COLO668 (cell line): ENCODE data around the gene OR2T27.
A peak's percentile ranks its signal among the peaks of the same experiment; 100 is the strongest.
"Not testable (repeated sequence)": the region's sequence is repeated elsewhere in the genome, so short reads cannot be mapped to it uniquely, and the experiment has no call there.

ENCODE experiments used
- DNase-seq: peaks from one replicate; lab custom pipeline; 2025; ENCODE audit not compliant: unreplicated experiment; lab: John Stamatoyannopoulos, UW

OR2T27 gene

DNA sequence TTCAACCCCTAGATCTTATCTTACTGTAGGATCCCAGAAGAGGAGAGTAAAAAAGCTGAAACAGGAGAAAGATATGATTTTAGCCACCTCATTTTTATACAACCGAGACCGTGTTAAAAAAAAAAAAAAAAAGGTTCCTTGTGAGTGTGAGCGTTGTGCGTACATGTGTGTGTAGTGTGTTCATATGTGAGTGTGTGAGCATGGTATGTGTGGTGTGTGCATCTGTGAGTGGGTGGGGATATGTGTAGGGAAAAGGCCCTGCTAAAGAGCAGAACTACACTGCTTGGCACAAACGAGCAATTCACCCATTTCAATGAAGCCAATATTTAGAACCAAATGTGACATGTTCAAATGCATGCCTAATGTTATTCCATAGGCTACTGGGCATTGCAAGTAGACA lies 13.7 kb downstream of the OR2T27 start:
- not testable (repeated sequence) for DNase-seq

DNA sequence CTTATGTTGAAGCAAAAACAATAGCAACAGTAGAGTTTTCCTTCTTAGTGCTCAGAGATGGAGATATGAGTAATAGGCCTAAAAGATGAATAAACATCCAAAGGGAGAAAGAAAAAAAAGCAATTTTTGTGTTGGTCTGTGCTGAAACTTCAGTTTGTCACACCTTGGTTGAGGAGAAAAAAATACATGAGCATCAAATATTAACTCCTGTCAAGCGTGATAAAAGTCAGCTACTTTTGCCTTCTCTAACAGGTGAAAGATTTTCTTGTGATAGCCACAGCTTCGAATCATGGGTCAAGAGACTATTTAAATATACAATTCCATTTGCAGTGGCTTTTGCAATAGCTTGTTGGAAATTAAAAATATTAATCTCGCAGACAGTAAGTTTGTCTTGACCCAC lies 14.4 kb downstream of the OR2T27 start:
- DNase-seq, result not testable (repeated sequence)

DNA sequence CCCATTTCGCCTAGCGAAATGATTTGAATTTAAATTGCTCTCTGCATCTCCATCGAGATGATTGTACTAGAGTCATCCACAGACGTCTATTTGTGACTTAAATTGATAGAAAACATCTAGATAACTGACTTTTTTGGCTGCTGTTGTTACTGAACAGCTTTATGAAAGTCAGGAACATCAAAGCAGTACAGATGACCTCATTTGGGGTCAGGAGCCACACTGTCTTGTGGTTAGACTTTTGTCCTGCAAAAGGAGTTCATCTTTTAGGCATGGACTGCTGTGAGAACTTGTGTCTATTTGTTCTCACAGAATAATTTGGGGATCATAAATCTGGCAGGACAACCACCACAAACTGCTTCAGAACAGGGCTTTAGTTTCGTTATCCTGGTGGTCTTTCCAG lies 15.7 kb downstream of the OR2T27 start:
- DNase-seq, result not testable (repeated sequence)

DNA sequence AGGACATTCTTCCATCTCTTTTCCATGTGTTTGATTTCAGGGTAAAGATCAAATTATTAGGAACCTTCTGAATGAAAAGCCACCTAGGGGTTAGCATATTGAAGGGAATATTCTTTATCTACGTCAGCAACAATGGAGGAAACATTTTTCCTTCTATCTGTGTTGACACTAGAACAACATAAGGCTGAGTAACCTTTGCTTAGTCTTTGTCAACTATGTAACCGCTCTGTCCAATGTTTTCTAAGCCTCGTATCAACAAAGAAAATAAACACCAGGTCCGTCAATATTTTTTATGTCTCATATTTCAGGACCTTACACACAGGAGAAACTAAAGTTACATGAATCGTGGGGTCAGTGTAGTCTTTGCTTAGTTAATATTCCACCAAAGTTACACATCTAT lies 18.7 kb downstream of the OR2T27 start:
- not testable (repeated sequence) for DNase-seq

DNA sequence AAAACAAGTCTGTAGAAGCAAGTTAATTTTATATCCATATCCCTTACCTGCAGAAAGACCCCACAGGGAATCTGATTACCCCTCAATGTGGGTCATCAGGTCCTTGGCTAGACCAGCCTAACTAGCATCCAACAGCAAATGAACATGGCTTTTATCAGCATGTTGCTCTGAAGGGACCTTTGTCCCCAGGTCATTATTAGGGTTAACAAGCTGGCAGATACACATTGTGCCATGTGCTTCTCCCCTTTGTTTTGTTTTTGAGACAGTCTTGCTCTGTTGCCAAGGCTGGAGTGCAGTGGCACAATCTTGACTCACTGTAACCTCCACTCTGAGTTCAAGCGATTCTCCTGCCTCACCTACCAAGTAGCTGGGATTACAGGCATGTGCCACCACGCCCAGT lies 20.3 kb downstream of the OR2T27 start, which contains the start of gene OR2T11:
TSS of gene OR2T11 (minus strand) at position 101 of the 400 bp plus-strand sequence. CDS start 7,963 bp downstream, outside the sequence.
- DNase-seq, result not testable (repeated sequence)

DNA sequence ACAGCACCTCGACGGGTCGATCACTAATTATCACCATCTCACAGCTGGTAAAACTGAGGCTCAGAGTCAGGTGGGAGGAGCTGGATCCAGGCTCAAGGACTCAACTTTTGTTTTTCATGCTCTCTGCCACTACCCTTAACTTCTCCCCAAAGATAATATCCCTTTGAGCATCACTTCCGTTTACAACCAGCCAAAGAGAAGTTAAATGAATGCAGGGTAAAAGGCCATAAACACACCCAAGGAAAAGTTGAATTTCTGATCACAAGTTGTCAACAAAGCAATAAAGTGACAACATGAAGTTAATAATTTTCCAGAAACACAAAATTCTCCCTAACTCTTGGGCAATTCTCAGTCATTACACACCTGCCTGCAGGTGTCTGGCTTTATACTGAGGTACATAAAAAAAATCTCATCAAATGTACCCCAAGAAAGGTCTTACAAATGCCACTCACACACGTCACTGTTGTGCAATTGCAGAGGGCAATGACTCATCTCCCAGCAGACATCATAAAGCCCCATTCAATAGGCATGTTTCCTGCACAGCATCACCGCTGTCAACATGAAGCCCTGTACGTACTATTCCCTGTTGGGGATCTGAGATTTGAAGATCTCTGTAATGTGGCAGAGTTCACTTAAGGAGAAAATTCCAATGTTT lies 23.8 kb downstream of the OR2T27 start:
- DNase-seq, result peak; percentile 25

DNA sequence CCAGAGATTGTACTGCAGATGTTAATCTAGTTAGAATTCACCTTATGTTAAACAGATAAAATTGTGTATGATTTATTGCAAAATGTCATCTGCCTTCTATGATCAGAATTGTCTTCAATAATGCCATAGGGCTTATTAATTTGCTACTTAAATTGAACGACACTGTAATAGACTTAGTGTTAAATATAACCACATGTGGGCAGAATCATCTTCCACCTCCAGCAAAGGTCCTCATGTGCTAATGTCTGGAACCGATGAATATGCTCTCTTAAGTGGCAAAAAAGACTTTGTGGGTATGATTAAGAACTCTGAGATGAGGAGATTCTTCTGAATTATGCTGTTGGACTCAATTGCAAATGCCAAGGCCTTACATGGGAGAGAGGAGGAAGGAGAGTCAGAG lies 24.8 kb downstream of the OR2T27 start:
- no peak for DNase-seq

DNA sequence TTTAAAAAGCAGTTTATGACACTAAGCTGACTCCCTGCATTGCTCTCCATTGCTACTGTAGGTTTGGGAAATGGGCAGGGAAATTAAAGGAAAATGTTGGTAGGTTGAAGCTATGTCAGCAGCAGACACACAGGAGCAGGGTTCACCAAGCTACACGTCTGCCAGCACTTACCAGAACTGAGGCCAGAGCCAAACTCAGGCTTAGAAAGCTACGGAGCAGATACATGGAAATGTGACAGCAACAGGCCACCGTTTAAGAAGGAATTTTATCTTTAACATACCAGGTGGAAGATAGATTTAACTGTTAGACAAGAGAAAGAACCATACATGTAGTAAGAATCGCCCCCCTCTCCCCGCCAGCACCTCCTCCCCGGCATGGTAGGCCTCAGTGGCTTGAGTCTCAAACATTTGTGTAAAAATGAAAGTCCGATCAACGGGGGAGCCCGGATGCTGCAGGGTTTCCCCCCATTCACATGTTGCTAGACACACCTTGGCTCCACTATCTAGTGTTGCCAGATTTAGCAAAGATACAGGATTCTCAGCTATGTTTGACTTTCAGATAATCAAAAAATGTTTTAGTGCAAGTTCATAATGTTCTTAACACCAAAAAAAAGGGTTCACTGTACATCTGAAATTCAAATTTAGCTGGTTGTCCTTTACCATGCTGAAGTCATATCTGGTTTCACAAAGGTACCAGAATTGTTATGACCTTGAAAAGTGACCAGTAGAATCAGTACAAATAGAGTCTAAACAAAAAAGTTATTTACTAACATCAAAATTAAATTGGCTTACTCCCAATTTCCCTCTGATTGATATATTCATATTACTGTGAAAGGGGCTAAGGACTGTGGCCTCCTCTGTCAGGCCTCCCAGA lies 27.1 kb downstream of the OR2T27 start:
- no peak for DNase-seq

DNA sequence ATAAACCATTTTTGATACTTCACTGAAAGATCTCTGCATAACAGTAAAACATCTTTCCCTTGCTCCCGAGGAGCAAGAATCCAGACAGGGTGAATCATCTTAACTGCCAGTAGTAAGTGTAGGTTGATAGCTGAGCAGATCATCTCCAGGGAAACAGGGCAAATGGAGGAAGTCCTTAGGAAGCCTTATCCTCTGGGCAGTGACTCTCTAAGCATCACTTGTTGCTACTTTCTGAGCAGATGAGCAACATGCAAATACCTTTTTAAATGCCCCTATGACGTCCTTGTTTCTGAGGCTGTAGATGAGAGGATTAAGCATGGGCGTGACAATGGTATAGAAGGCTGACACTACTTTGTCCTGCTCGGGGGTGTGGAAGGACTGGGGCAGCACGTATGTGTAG lies 29.4 kb downstream of the OR2T27 start:
- DNase-seq, result no peak

DNA sequence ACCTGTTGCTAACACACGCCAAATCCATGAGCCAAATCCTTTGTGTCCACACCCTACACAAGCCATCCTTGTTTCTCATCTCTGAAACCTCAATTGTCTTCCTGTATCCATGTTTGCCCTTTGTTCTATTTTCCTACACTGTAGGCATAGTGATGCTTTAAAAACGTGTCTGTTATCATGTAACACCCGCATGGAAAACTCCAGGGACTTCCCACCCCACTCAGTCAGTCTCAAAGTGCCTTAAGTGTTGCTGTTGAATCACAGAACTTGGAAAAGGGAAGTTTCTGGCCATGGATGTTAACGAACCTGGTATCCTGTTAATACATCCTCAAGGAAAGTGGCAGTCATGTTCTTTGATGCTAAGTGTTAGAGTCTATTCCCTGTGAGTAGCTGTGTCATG lies 30.2 kb downstream of the OR2T27 start:
- no peak for DNase-seq

DNA sequence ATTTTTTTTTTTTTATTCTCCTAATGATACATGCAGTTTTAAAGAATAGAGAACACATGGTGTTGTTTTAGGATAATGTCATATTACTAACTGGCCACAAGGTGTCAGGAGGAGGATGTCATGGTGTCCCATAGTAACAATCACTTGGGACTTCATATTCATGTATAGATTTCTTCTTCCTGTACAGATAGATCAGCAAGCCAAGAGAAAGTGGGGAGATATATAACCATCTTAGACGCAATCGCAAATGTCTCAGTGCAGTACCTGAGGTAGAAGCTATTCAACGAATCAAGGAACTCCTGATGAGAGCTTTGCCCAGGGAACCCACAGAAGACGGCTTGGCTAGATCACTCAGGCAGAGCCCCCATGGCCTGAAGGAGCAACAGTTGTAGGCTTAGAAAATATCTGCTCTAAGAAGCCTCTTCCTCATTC lies 32.7 kb downstream of the OR2T27 start:
- peak; percentile 12 for DNase-seq

DNA sequence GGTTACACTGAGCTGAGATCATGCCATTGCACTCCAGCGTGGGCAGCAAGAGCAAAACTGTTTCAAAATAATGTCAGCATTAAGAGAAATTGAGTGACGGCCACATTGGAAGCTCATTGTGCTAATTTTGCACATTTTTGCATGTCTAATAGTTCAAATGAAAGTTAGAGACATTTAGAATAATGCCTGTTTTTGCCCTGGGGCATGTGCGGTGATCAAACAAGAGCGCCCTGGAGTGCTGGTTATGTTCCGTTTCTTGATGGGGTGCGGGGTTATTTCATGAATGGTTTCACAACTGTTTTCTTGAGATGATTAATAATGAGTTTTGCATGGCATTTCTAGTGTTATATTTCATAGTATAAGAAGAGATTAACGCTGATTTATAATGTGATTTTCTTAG lies 33.6 kb downstream of the OR2T27 start:
- no peak for DNase-seq

DNA sequence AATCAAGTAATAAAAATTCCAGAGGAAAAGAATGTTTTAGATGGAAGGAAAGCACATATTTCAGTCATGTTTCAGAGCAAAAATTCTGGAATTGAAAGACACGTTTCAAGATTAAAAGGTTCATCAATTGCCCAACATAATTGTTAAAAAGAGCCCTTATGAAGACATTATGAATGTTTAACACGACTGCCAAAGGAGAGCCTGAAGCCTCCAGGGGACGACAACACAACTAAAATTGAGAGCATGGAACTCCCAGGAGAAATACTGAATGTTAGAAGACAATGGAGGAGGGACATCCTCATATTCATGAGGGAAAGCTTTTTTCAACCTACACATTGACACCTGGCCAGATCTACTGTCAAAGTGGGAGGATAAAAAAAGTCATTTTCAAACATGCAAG lies 36.5 kb downstream of the OR2T27 start:
- peak; percentile 71 for DNase-seq

DNA sequence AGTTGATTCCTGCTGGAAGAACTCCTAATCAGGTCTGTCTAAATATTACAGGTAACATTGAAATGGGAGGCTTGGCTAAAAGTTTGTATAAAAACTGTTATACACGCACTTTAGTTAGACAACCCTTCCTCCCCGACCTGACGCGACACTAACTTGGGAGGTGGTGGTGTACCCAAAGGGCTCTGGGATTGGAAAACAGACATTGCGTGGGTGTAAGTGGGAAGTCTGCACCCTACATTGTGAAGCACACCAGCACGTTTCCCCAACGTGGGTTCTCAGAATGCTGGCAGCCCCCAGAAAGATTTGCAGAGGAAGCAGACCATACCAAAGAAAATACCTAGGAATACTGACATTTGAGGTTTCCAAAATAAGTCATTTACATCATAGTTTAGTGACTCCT lies 37.2 kb downstream of the OR2T27 start:
- no peak for DNase-seq

DNA sequence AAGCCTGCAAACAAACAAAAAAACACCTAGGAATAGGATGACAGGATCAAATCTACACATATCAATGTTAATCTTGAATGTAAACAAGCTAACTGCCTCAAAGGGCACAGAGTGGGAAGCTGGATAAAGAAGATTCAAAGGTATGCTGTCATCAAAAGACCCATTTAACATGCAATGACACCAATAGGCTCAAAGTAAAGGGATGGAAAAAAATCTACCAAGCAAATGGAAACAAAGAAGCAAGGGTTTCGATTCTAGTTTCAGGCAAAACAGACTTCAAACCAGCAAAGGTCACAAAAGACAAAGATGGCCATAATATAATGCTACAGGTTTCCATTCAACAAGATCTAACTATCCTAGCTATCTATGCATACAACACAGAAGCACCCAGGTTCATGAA lies 41.6 kb downstream of the OR2T27 start:
- no peak for DNase-seq

DNA sequence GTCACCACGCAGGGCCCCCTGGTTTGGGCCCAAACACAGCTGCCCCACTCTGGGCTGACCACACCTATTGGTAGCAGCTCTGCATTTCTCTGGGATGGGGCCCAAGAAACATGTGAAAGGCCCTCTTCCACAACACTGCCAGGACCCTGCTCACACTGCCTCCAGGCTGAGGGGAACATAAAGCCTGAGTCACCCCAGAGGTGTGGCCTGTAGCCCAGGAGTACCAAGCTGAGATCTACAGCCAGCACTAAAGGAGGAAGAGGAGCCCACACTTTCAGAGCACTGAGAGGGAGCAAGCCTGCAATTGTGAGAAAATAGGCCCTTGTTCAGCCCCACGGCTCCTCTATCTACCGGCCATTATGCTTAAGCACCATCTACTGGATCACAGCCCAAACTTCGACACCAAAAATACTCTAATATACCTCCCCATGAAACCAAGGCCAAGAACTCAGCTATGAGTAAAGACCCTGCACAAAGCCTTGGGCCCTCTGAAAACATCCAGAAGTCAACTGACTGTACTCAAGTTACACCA lies 43.4 kb downstream of the OR2T27 start:
- DNase-seq, result no peak

DNA sequence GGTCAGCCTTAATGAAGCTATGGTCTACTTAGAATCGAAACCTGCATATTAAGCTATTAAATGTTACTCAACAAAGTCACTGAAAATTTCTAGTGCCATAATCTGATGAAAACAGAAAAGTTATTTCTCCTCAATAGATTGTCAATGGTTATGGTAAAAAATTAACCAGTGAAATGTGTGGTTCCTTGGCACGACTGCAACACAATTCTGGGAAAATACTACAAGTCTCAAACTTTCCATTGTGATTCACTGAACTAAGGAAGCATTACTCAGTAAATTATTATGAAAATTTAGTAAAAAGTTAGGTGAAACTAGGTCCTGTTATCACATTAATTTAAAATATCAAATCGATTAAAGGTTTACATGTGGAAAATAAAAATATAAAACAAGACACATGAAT lies 45.0 kb downstream of the OR2T27 start:
- DNase-seq, result no peak
